GM23338 (cell line): ENCODE results near the gene ITGB7. TPM values are rescaled to one million over a fixed set of nuclear protein-coding genes. Genes with fewer than 3 reads are reported as not detected.

ENCODE experiments used
- ATAC-seq: fragments of 200-7000 bp; cut with Tn5 transposase; 3 replicates; pipeline ENCODE4 v1.9.1; 2020
- DNase-seq: peaks from one replicate; pipeline ENCODE4 v3.0.0-alpha.2; 2015; ENCODE audit warnings: low spot score
- H2AFZ ChIP-seq: fragments of 200-600 bp; sonication (generic); 2 replicates; pipeline ENCODE4 v1.8.0; 2016; ENCODE audit warnings: antibody characterized with exemption, mild to moderate bottlenecking, moderate library complexity
- H3F3A ChIP-seq: fragments of 200-600 bp; sonication (generic); replicated peaks from 2 replicates; pipeline ENCODE4 v1.8.0; 2017; ENCODE audit warnings: antibody characterized with exemption, mixed run types, low read depth
- H3K27ac ChIP-seq: fragments of 200-600 bp; sonication (generic); 2 replicates; pipeline ENCODE4 v1.6.1; 2016; ENCODE audit warnings: low read depth
- H3K27me3 ChIP-seq: fragments of 200-600 bp; sonication (generic); 2 replicates; pipeline ENCODE4 v1.8.0; 2016; ENCODE audit warnings: mild to moderate bottlenecking, mixed run types, moderate library complexity; ENCODE audit not compliant: insufficient read depth
- H3K36me3 ChIP-seq: fragments of 200-600 bp; sonication (generic); 2 replicates; pipeline ENCODE4 v1.8.0; 2016; ENCODE audit warnings: mild to moderate bottlenecking; ENCODE audit not compliant: insufficient read depth
- H3K4me1 ChIP-seq: fragments of 200-600 bp; sonication (generic); 2 replicates; pipeline ENCODE4 v1.8.0; 2016; ENCODE audit warnings: mild to moderate bottlenecking, moderate library complexity; ENCODE audit not compliant: insufficient read depth
- H3K4me2 ChIP-seq: fragments of 200-600 bp; sonication (generic); 2 replicates; pipeline ENCODE4 v1.7.1; 2017; ENCODE audit warnings: mixed run types
- H3K4me3 ChIP-seq: fragments of 200-600 bp; sonication (generic); 2 replicates; pipeline ENCODE4 v1.6.1; 2016; ENCODE audit warnings: mixed run types
- H3K79me2 ChIP-seq: fragments of 200-600 bp; sonication (generic); replicated peaks from 2 replicates; pipeline ENCODE4 v1.8.0; 2017; ENCODE audit warnings: mild to moderate bottlenecking; ENCODE audit not compliant: insufficient read depth
- H3K9me2 ChIP-seq: fragments of 200-600 bp; sonication (generic); 2 replicates; pipeline ENCODE4 v1.8.0; 2017; ENCODE audit not compliant: insufficient read depth
- H4K20me1 ChIP-seq: fragments of 200-600 bp; sonication (generic); replicated peaks from 2 replicates; pipeline ENCODE4 v1.8.0; 2017; ENCODE audit warnings: mild to moderate bottlenecking; ENCODE audit not compliant: insufficient read depth
- H3K27ac Mint-ChIP-seq: 2 replicates; pipeline ENCODE4 v1.8.0; 2020; ENCODE audit warnings: inconsistent platforms, mild to moderate bottlenecking, moderate library complexity, mixed read lengths
- H3K27me3 Mint-ChIP-seq: 3 replicates; pipeline ENCODE4 v1.8.0; 2022; ENCODE audit warnings: low read depth, mild to moderate bottlenecking, moderate library complexity, mixed read lengths, inconsistent platforms; ENCODE audit not compliant: insufficient read depth, poor library complexity
- H3K36me3 Mint-ChIP-seq: 3 replicates; pipeline ENCODE4 v1.8.0; 2021; ENCODE audit warnings: low read depth, mild to moderate bottlenecking, inconsistent platforms, moderate library complexity, mixed read lengths
- H3K4me1 Mint-ChIP-seq: 3 replicates; pipeline ENCODE4 v1.8.0; 2020; ENCODE audit warnings: mild to moderate bottlenecking, inconsistent platforms, mixed read lengths
- H3K4me3 Mint-ChIP-seq: 3 replicates; pipeline ENCODE4 v1.8.0; 2021; ENCODE audit warnings: moderate library complexity, mild to moderate bottlenecking, inconsistent platforms, mixed read lengths
- H3K9me3 Mint-ChIP-seq: 3 replicates; pipeline ENCODE4 v1.8.0; 2020; ENCODE audit warnings: moderate library complexity, mild to moderate bottlenecking, inconsistent platforms, mixed read lengths
- CREB1 ChIP-seq: fragments of 250-450 bp; sonication (Bioruptor Pico); IDR thresholded peaks from 2 replicates; pipeline ENCODE4 v1.5.0; 2020; ENCODE audit warnings: low read depth, mild to moderate bottlenecking, moderate library complexity
- EZH2 ChIP-seq: fragments of 200-600 bp; sonication (generic); IDR thresholded peaks from one replicate; pipeline ENCODE4 v1.8.0; 2017; ENCODE audit warnings: antibody characterized with exemption, mild to moderate bottlenecking, low read depth; ENCODE audit not compliant: unreplicated experiment
- EZH2phosphoT487 ChIP-seq: fragments of 200-600 bp; sonication (generic); IDR thresholded peaks from one replicate; pipeline ENCODE4 v1.8.1; 2018; ENCODE audit warnings: antibody characterized with exemption; ENCODE audit not compliant: unreplicated experiment
- JUNB ChIP-seq: IDR thresholded peaks from one replicate; pipeline ENCODE4 v1.6.1; 2016; ENCODE audit warnings: antibody characterized with exemption; ENCODE audit not compliant: unreplicated experiment
- STAT1 ChIP-seq: IDR thresholded peaks from one replicate; pipeline ENCODE4 v1.6.1; 2016; ENCODE audit warnings: antibody characterized with exemption; ENCODE audit not compliant: unreplicated experiment
- polyA plus RNA-seq: library from polyadenylated mRNA; unstranded; fragments of >200 nt; fragmentation: Nextera tagmentation; extraction: Ambion mirVana; gene quantifications from 2 replicates; pipeline ENCODE4 v1.2.1, GENCODE V29; 2016
- total RNA-seq: library from RNA; depleted of rRNA; stranded (reverse); fragments of >200 nt; shearing (Covaris generic); gene quantifications from 2 replicates; pipeline ENCODE4 v1.2.3, GENCODE V29; 2014
- TF ChIP-seq, protein P1 (sequence below): fragments of 250-450 bp; sonication (Bioruptor Pico); IDR thresholded peaks from 2 replicates; pipeline ENCODE4 v1.5.0; 2020; ENCODE audit warnings: mild to moderate bottlenecking, moderate library complexity

ITGB7 gene
- total and polyA plus RNA-seq, 2 experiments from 2014 or later = 0.32 TPM; not detected in 1

GRCh38 chr12:53170215-53170614 lies 36.8 kb downstream of the ITGB7 start:
- Histone ChIP-seq H3K79me2 (no peaks in the 10 kb centered on the region), H3K36me3 (no peaks in the 10 kb centered on the region), H3K4me2 (no peak overlapping the region), H3K4me3 (no peak overlapping the region), H3K27me3 (peaks cover 58% of the 10 kb centered on the region), H3K4me1 (no peaks in the 10 kb centered on the region), H2AFZ (no peak overlapping the region), H4K20me1 (peaks cover 5% of the 10 kb centered on the region), H3F3A (no peaks in the 10 kb centered on the region), H3K9me2 (no peaks in the 10 kb centered on the region), H3K27ac (no peak overlapping the region)
- Mint-ChIP-seq H3K9me3 (no peaks in the 10 kb centered on the region), H3K4me3 (no peak overlapping the region; the same call in 2 of the 3 replicates), H3K27me3 (peaks cover 56% of the 10 kb centered on the region), H3K36me3 (peaks cover 2% of the 10 kb centered on the region; the same call in 1 of the 3 replicates), H3K4me1 (peaks cover 16% of the 10 kb centered on the region), H3K27ac (no peak overlapping the region)
- ATAC-seq (no peak), DNase-seq (no peak)
- TF ChIP-seq EZH2 = no peak
- TF ChIP-seq JUNB = no peak
- TF ChIP-seq EZH2phosphoT487 = no peak
- no peak for TF ChIP-seq STAT1
- TF ChIP-seq, protein P1, sequence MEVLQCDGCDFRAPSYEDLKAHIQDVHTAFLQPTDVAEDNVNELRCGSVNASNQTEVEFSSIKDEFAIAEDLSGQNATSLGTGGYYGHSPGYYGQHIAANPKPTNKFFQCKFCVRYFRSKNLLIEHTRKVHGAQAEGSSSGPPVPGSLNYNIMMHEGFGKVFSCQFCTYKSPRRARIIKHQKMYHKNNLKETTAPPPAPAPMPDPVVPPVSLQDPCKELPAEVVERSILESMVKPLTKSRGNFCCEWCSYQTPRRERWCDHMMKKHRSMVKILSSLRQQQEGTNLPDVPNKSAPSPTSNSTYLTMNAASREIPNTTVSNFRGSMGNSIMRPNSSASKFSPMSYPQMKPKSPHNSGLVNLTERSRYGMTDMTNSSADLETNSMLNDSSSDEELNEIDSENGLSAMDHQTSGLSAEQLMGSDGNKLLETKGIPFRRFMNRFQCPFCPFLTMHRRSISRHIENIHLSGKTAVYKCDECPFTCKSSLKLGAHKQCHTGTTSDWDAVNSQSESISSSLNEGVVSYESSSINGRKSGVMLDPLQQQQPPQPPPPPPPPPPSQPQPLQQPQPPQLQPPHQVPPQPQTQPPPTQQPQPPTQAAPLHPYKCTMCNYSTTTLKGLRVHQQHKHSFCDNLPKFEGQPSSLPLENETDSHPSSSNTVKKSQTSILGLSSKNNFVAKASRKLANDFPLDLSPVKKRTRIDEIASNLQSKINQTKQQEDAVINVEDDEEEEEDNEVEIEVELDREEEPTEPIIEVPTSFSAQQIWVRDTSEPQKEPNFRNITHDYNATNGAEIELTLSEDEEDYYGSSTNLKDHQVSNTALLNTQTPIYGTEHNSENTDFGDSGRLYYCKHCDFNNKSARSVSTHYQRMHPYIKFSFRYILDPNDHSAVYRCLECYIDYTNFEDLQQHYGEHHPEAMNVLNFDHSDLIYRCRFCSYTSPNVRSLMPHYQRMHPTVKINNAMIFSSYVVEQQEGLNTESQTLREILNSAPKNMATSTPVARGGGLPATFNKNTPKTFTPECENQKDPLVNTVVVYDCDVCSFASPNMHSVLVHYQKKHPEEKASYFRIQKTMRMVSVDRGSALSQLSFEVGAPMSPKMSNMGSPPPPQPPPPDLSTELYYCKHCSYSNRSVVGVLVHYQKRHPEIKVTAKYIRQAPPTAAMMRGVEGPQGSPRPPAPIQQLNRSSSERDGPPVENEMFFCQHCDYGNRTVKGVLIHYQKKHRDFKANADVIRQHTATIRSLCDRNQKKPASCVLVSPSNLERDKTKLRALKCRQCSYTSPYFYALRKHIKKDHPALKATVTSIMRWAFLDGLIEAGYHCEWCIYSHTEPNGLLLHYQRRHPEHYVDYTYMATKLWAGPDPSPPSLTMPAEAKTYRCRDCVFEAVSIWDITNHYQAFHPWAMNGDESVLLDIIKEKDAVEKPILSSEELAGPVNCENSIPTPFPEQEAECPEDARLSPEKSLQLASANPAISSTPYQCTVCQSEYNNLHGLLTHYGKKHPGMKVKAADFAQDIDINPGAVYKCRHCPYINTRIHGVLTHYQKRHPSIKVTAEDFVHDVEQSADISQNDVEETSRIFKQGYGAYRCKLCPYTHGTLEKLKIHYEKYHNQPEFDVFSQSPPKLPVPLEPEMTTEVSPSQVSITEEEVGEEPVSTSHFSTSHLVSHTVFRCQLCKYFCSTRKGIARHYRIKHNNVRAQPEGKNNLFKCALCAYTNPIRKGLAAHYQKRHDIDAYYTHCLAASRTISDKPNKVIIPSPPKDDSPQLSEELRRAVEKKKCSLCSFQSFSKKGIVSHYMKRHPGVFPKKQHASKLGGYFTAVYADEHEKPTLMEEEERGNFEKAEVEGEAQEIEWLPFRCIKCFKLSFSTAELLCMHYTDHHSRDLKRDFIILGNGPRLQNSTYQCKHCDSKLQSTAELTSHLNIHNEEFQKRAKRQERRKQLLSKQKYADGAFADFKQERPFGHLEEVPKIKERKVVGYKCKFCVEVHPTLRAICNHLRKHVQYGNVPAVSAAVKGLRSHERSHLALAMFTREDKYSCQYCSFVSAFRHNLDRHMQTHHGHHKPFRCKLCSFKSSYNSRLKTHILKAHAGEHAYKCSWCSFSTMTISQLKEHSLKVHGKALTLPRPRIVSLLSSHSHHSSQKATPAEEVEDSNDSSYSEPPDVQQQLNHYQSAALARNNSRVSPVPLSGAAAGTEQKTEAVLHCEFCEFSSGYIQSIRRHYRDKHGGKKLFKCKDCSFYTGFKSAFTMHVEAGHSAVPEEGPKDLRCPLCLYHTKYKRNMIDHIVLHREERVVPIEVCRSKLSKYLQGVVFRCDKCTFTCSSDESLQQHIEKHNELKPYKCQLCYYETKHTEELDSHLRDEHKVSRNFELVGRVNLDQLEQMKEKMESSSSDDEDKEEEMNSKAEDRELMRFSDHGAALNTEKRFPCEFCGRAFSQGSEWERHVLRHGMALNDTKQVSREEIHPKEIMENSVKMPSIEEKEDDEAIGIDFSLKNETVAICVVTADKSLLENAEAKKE = no peak

DNA sequence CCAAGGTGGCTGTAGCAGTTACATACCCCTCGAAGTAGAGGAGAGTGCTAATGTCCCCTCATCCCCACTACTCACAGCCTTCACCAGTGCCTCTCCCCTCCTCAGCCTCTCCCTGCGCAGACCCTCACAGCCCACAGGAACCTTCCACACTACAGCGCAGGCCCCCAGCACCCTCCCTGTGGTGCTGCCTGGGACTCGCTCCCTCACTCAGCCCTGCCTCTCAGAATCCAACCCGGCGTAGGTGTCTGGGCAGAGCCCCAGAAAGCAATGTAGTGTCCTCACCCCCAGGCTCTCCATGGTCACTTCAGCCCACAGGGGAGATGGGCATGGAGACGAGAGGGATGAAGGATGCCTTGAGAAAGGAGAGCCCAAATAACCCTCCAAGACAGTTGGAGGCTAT lies 37.4 kb downstream of the ITGB7 start:
- no peak overlapping the region for H3K4me2 ChIP-seq
- Mint-ChIP-seq H3K36me3 (peaks cover 2% of the 10 kb centered on the region; the same call in 1 of the 3 replicates), H3K27ac (no peak overlapping the region), H3K9me3 (no peaks in the 10 kb centered on the region), H3K27me3 (peaks cover 50% of the 10 kb centered on the region), H3K4me3 (no peak overlapping the region), H3K4me1 (peaks cover 11% of the 10 kb centered on the region)
- no peaks in the 10 kb centered on the region for H3K4me1 ChIP-seq
- peaks cover 56% of the 10 kb centered on the region for H3K27me3 ChIP-seq
- ATAC-seq (no peak), DNase-seq (no peak)
- no peak overlapping the region for H3K27ac ChIP-seq
- H3K4me3 ChIP-seq = no peak overlapping the region
- no peaks in the 10 kb centered on the region for H3K9me2 ChIP-seq
- peaks cover 5% of the 10 kb centered on the region for H4K20me1 ChIP-seq
- H3F3A ChIP-seq = no peaks in the 10 kb centered on the region
- H3K79me2 ChIP-seq = no peaks in the 10 kb centered on the region
- no peak overlapping the region for H2AFZ ChIP-seq
- H3K36me3 ChIP-seq = no peaks in the 10 kb centered on the region
- TF ChIP-seq STAT1 (no peak), CREB1 (CRISPR knock-in tag) (no peak), EZH2 (no peak)
- TF ChIP-seq, protein P1 = no peak
